ENCODE data around the gene CEL.

CEL gene

DNA sequence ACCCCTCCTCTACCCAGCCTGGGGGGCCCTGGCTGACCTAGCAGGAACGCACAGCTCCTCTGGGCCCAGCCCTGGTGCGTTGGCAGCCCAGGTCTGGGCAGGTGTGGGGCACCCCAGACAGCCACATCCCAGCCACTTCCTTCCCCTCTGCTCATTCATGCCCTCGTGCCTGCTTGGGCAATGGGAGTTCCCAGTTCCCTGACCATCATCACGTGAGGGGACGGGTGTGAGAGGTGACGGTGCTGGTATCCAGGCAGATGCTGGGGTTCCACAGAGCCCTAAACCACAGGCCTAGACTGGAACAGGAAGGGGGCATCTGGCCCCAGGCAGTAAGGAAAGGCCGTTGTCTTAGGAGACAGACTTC is 50.9 kb downstream of the CEL start:
- TF ChIP-seq, protein P1, sequence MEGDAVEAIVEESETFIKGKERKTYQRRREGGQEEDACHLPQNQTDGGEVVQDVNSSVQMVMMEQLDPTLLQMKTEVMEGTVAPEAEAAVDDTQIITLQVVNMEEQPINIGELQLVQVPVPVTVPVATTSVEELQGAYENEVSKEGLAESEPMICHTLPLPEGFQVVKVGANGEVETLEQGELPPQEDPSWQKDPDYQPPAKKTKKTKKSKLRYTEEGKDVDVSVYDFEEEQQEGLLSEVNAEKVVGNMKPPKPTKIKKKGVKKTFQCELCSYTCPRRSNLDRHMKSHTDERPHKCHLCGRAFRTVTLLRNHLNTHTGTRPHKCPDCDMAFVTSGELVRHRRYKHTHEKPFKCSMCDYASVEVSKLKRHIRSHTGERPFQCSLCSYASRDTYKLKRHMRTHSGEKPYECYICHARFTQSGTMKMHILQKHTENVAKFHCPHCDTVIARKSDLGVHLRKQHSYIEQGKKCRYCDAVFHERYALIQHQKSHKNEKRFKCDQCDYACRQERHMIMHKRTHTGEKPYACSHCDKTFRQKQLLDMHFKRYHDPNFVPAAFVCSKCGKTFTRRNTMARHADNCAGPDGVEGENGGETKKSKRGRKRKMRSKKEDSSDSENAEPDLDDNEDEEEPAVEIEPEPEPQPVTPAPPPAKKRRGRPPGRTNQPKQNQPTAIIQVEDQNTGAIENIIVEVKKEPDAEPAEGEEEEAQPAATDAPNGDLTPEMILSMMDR (IDR thresholded peaks at IDR 0.05; ENCODE audit: insufficient read depth, low read length), result no peak
- TF ChIP-seq REST (IDR thresholded peaks at IDR 0.05; ENCODE audit: insufficient replicate concordance, low read depth) (no peak), SPI1 (IDR thresholded peaks at IDR 0.05; ENCODE audit: borderline replicate concordance, low read depth) (peak; percentile 90), POLR2AphosphoS5 (IDR thresholded peaks at IDR 0.05; ENCODE audit: low read depth) (peak; percentile 99), GABPA (IDR thresholded peaks at IDR 0.05; ENCODE audit: low read depth) (no peak)
- peak; percentile 98 to 99 for DNase-seq (ENCODE audit: low read depth in 1 of 2, low spot score in 1 of 2)
- no peaks in the 10 kb centered on the region for H3K27me3 ChIP-seq (ENCODE audit: insufficient read depth, poor library complexity, severe bottlenecking)
- H3K27ac ChIP-seq (replicated peaks), result peak overlapping the region; percentile 87
- H3K4me3 ChIP-seq (replicated peaks; ENCODE audit: insufficient read depth, low read length), result no peak overlapping the region

DNA sequence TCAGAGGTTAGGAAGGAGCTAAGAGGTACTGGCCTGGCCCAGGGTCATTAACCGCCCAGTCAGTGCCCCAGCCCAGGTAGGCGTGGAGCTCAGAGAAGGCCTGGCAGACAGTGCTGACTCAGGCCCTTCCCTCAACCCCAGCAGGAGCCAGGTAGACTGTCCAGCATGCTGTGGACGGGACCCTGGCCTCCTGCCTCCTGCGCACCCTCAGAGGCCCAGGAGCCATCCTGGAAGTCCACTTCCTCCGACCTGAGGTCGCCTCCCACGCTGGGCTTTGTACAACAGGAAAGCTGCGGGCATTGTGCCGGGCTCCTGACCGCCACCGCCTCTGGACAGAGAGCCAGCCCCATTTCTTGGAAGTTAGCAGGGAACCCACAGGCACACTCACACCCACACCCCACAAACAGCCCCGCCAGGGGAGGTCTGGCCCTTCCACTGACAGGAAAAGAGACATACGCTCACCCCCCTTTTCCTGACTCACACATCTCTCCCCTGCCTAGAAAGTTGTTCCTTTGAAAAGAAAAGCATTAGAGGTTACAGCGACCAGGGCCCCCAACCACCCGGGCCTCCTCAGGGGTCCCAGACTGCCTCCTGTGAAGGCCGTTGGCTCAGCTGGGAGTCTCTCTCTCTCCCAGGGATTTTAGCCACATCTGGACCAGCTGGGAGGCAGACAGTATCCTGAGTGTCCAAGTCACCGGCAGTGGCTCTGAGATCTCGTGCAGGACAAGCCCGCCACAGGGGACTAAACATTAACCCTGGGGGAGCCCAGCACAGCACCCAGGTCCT is 51.6 kb downstream of the CEL start:
- H3K27ac ChIP-seq (replicated peaks), result peak overlapping the region; percentile 87
- H3K27me3 ChIP-seq (ENCODE audit: insufficient read depth, poor library complexity, severe bottlenecking), result no peaks in the 10 kb centered on the region
- no peak for TF ChIP-seq POLR2AphosphoS5 (IDR thresholded peaks at IDR 0.05; ENCODE audit: low read depth)
- TF ChIP-seq REST (IDR thresholded peaks at IDR 0.05; ENCODE audit: insufficient replicate concordance, low read depth), result no peak
- TF ChIP-seq GABPA (IDR thresholded peaks at IDR 0.05; ENCODE audit: low read depth), result no peak
- TF ChIP-seq SPI1 (IDR thresholded peaks at IDR 0.05; ENCODE audit: borderline replicate concordance, low read depth), result no peak
- TF ChIP-seq, protein P1 (IDR thresholded peaks at IDR 0.05; ENCODE audit: insufficient read depth, low read length), result no peak
- no peak overlapping the region for H3K4me3 ChIP-seq (replicated peaks; ENCODE audit: insufficient read depth, low read length)
- DNase-seq (ENCODE audit: low read depth in 1 of 2, low spot score in 1 of 2), result no peak

DNA sequence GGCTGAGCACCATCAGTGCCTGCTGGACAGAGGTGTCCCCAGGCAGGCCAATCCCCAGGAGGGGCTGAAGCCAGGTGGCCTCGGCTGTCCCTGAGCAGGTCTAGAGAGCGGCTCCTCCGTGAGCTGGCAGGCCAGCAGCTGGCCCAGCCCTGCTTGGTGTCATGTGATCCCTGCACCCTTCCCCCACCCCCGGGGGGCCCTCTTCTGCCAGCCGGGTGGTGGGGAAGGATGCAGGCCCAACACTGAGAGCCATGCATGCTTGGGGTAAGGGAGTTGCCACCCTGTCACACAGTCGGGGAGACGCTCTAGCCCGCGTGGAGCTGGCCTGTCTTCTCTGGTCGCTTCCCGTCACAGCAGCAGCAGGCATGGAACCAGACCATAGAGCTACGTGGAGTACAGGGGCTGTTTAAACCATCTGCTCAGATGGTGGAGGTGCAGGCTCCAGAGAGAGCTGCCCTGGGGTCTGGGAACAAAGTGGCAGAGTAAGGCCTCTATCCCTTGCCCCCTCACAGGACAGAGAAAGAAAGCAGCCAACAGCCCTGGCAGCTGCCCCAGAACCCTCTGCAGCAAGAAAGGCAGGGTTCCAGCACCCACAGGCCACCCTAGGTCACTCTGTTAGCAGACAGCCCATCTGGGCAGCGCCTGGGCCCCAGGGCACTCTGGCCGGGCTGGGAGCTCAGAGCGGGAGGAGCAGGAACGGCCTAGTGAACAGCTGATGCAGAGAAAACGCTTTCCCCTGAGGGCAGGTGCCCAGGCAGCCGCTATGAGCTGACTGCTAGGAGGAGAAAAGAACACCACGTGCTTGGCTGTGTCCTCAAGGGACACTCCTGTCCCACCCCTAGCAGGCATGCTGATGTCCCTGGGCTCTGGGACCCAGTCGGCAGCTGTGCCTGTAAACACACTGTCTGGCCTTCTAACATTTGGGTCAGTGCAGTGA is 52.4 kb downstream of the CEL start:
- peak in 1 of 2 experiments; percentile 51 for DNase-seq (ENCODE audit: low read depth in 1 of 2, low spot score in 1 of 2)
- Histone ChIP-seq H3K27me3 (ENCODE audit: insufficient read depth, poor library complexity, severe bottlenecking) (no peaks in the 10 kb centered on the region), H3K27ac (replicated peaks) (peak overlapping the region; percentile 87), H3K4me3 (replicated peaks; ENCODE audit: insufficient read depth, low read length) (no peak overlapping the region)
- no peak for TF ChIP-seq SPI1 (IDR thresholded peaks at IDR 0.05; ENCODE audit: borderline replicate concordance, low read depth)
- no peak for TF ChIP-seq REST (IDR thresholded peaks at IDR 0.05; ENCODE audit: insufficient replicate concordance, low read depth)

Data from HL-60 (cell line).